A549 (cell line): ENCODE data around the gene CCDC50. TPM values are rescaled to one million over a fixed set of nuclear protein-coding genes. Genes with fewer than 3 reads are reported as not detected.

Experiments used
- ATAC-seq, 2 experiments: fragments of 200-7000 bp in 1 of 2; fragments of >200 bp in 1 of 2; cut with Nextera tagmentation in 1 of 2; cut with Tn5 transposase in 1 of 2; 3 replicates each; pipeline versions ENCODE4 v1.8.0 to v1.9.1; 2018 to 2020; ENCODE audit warnings: mild to moderate bottlenecking in 1 of 2, moderate library complexity in 1 of 2
- CTCF ChIA-PET: fragments of 300-600 bp; sonication (Branson Sonifier 250); formaldehyde crosslinking; extraction: SDS; loops from one replicate; lab custom pipeline; 2021; ENCODE audit warnings: antibody characterized with exemption, inconsistent platforms; lab: Yijun Ruan, JAX
- POLR2A ChIA-PET: fragments of 350-600 bp; formaldehyde crosslinking; extraction: SDS; loops from one replicate; lab custom pipeline; 2021; ENCODE audit warnings: antibody characterized with exemption, inconsistent platforms; lab: Yijun Ruan, JAX
- DNase-seq, 2 experiments: peaks; one replicate each; pipeline versions ENCODE4 v3.0.0 to v3.0.0-alpha.2; 2011 to 2016; ENCODE audit warnings: low read depth in 1 of 2, low spot score in 1 of 2
- FAIRE-seq: peaks from 2 replicates; lab custom pipeline; 2011; peaks lifted over from hg19 to GRCh38; lab: Jason Lieb, UNC
- H3K27ac ChIP-seq, 2 experiments: fragments of >200 bp; sonication (Bioruptor Twin); formaldehyde crosslinking; 3 replicates each; pipeline ENCODE4 v1.5.1; 2016 to 2017
- H3K4me1 ChIP-seq: fragments of >200 bp; sonication (Bioruptor Twin); formaldehyde crosslinking; 3 replicates; pipeline ENCODE4 v1.6.1; 2016
- H3K4me2 ChIP-seq: fragments of >200 bp; sonication (Bioruptor Twin); formaldehyde crosslinking; 3 replicates; pipeline ENCODE4 v1.6.1; 2016
- H3K4me3 ChIP-seq: fragments of >200 bp; sonication (Bioruptor Twin); formaldehyde crosslinking; 3 replicates; pipeline ENCODE4 v1.5.1; 2016
- H3K9me3 ChIP-seq: fragments of >200 bp; sonication (Bioruptor Twin); formaldehyde crosslinking; 3 replicates; pipeline ENCODE4 v1.6.1; 2016
- CBX8 ChIP-seq: fragments of 200-600 bp; sonication (generic); IDR thresholded peaks from 2 replicates; pipeline ENCODE4 v1.6.1; 2016
- CEBPB ChIP-seq, 2 experiments: fragments of >200 bp in 1 of 2; sonication (Bioruptor Twin) in 1 of 2; formaldehyde crosslinking in 1 of 2; IDR thresholded peaks; 2 replicates each; pipeline ENCODE4 v1.6.1; 2012 to 2016
- CHD2 ChIP-seq: fragments of 150-350 bp; IDR thresholded peaks from 2 replicates; pipeline ENCODE4 v1.6.1; 2014; ENCODE audit warnings: low read length; ENCODE audit not compliant: partially characterized antibody
- CHD4 ChIP-seq: fragments of 200-600 bp; sonication (generic); IDR thresholded peaks from 2 replicates; pipeline ENCODE4 v1.6.1; 2016; ENCODE audit warnings: antibody characterized with exemption, mild to moderate bottlenecking, borderline replicate concordance
- ESRRA ChIP-seq: fragments of 150-350 bp; IDR thresholded peaks from 2 replicates; pipeline ENCODE4 v1.6.1; 2014; ENCODE audit warnings: mild to moderate bottlenecking, low read length, borderline replicate concordance
- FOSL2 ChIP-seq, 2 experiments: fragments of 450-650 bp in 1 of 2; fragments of >200 bp in 1 of 2; sonication (Bioruptor Twin) in 1 of 2; formaldehyde crosslinking; IDR thresholded peaks; 2 replicates each; pipeline versions ENCODE4 v1.5.0 to v1.6.1; 2016 to 2020; ENCODE audit warnings: mild to moderate bottlenecking in 1 of 2, moderate library complexity in 1 of 2
- FOXS1 ChIP-seq: fragments of 250-450 bp; sonication (Bioruptor Pico); IDR thresholded peaks from 2 replicates; pipeline ENCODE4 v1.5.0; 2020; ENCODE audit warnings: mild to moderate bottlenecking, moderate library complexity
- HEYL ChIP-seq: fragments of 250-450 bp; sonication (Bioruptor Pico); IDR thresholded peaks from 2 replicates; pipeline ENCODE4 v1.8.0; 2021; ENCODE audit warnings: mild to moderate bottlenecking, moderate library complexity
- MAZ ChIP-seq: fragments of 150-350 bp; IDR thresholded peaks from 2 replicates; pipeline ENCODE4 v1.6.1; 2014; ENCODE audit warnings: antibody characterized with exemption, low read depth, low read length, borderline replicate concordance
- MYC ChIP-seq: IDR thresholded peaks from 2 replicates; pipeline ENCODE4 v1.6.1; 2012; ENCODE audit warnings: mild to moderate bottlenecking, inconsistent platforms, low read length, improper control_type of control experiment, borderline replicate concordance
- NFE2L2 ChIP-seq: fragments of 150-350 bp; conservative IDR thresholded peaks from 2 replicates; pipeline ENCODE4 v1.6.1; 2014; ENCODE audit warnings: low read length
- NR3C1 ChIP-seq: fragments of >200 bp; sonication (Bioruptor Twin); formaldehyde crosslinking; IDR thresholded peaks from 3 replicates; pipeline ENCODE4 v1.6.1; 2017
- PHF8 ChIP-seq: fragments of 200-600 bp; sonication (generic); IDR thresholded peaks from 2 replicates; pipeline ENCODE4 v1.6.1; 2016; ENCODE audit warnings: low read depth, mild to moderate bottlenecking, antibody characterized with exemption, moderate library complexity, borderline replicate concordance
- RAD21 ChIP-seq, 2 experiments: fragments of >200 bp in 1 of 2; sonication (Bioruptor Twin) in 1 of 2; formaldehyde crosslinking in 1 of 2; IDR thresholded peaks in 1 of 2; conservative IDR thresholded peaks in 1 of 2; 2 replicates in 1 of 2; 3 replicates in 1 of 2; pipeline ENCODE4 v1.6.1; 2012 to 2018; ENCODE audit warnings: inconsistent platforms in 1 of 2
- RFX5 ChIP-seq: fragments of 450-650 bp; IDR thresholded peaks from 2 replicates; pipeline ENCODE4 v1.7.1; 2014; ENCODE audit warnings: antibody characterized with exemption, mild to moderate bottlenecking, moderate library complexity
- SREBF2 ChIP-seq: fragments of 450-650 bp; IDR thresholded peaks from 2 replicates; pipeline ENCODE4 v1.6.1; 2014; ENCODE audit warnings: mild to moderate bottlenecking, moderate library complexity
- TP53 ChIP-seq: fragments of 250-450 bp; sonication (Bioruptor Pico); IDR thresholded peaks from 2 replicates; pipeline ENCODE4 v1.5.0; 2021; ENCODE audit warnings: mild to moderate bottlenecking, moderate library complexity
- ZFP36 ChIP-seq: fragments of 450-650 bp; IDR thresholded peaks from 2 replicates; pipeline ENCODE4 v1.6.1; 2014; ENCODE audit warnings: borderline replicate concordance; ENCODE audit not compliant: partially characterized antibody
- WGBS: methylation state at CpG from one replicate; pipeline ENCODE4 v1.1.6; 2017; ENCODE audit errors: missing lambda C conversion rate; 5-methylcytosine and 5-hydroxymethylcytosine counted together
- polyA plus RNA-seq, 4 experiments: library from polyadenylated mRNA; depleted of rRNA in 3 of 4; stranded (reverse); fragments of >200 nt; fragmentation: RNase III in 1 of 4; extraction: RNeasy Plus Mini Kit Qiagen cat#74134 plus additional on column Dnase treatment in 1 of 4; gene quantifications; 2 replicates in 3 of 4; 3 replicates in 1 of 4; pipeline ENCODE4 v1.2.3, GENCODE V29; 2011 to 2017
- TF ChIP-seq, protein P1 (sequence below): IDR thresholded peaks from 2 replicates; pipeline ENCODE4 v1.6.1; 2012; ENCODE audit warnings: low read depth, borderline replicate concordance
- TF ChIP-seq, protein P2 (sequence below): fragments of 150-350 bp; IDR thresholded peaks from 2 replicates; pipeline ENCODE4 v1.6.1; 2014; ENCODE audit warnings: low read depth, mild to moderate bottlenecking, low read length
- TF ChIP-seq, protein P3 (sequence below): fragments of >200 bp; sonication (Bioruptor Twin); formaldehyde crosslinking; IDR thresholded peaks from 2 replicates; pipeline ENCODE4 v1.6.1; 2016
- TF ChIP-seq, protein P4 (sequence below): fragments of 250-450 bp; sonication (Bioruptor Pico); IDR thresholded peaks from 2 replicates; pipeline ENCODE4 v1.5.0; 2021; ENCODE audit warnings: mild to moderate bottlenecking, moderate library complexity, borderline replicate concordance

The CCDC50 gene
- polyA plus RNA-seq, 2 of the 4 experiments (the other 2 are of a cell fraction): 20.1 to 43.8 TPM

DNA sequence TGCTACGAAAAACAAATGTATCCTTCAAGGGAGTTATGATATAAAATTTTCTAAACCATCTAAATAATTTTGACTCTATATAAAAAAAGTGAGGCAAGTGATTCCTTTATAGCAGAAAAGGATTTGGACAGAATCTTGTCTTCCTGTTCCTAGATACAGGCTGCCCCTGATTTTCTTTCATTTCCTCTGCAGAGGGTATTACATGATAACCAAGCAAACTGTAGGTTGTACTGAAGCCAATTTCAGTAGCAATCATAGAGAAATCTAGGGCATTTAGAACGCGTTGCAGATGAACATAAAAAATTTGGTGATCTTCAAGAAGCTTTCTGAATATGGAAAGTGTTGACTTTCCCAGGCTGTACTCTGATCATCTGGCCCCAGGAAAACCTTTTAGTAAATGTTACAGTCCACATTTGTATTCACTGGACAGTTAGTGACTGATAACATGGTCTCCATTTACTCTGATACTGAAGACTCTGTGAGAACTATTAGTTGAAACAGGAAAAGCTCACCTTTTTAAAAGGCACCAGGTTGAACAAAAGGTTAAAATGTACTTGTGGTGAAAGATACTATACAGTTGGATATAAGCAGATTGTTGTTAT lies 10.2 kb downstream of the CCDC50 start:
- H3K4me3 ChIP-seq: no peak overlapping the region
- H3K4me1 ChIP-seq: peaks cover 55% of the 10 kb centered on the region
- H3K27ac ChIP-seq: no peak overlapping the region
- 97% methylated on average over 3 of the region's 3 CpGs for WGBS
- TF ChIP-seq NR3C1: no peak
- TF ChIP-seq FOSL2 (IDR thresholded peaks at IDR 0.05): no peak
- no peak for TF ChIP-seq FOSL2 (CRISPR knock-in tag; IDR thresholded peaks at IDR 0.05)
- TF ChIP-seq CHD4: no peak
- TF ChIP-seq ESRRA: no peak
- TF ChIP-seq MYC: no peak
- TF ChIP-seq SREBF2: no peak
- no peaks in the 10 kb centered on the region for H3K9me3 ChIP-seq
- no peak for FAIRE-seq
- ATAC-seq: no peak
- ChIA-PET POLR2A (no interaction called here), CTCF (interaction anchor here (0.7 kb wide), 1 partner anchor 9 kb away, joined by 3 read pairs; the partner anchor contains the start of gene UTS2B)
- DNase-seq: no peak
- no peak overlapping the region for H3K4me2 ChIP-seq

DNA sequence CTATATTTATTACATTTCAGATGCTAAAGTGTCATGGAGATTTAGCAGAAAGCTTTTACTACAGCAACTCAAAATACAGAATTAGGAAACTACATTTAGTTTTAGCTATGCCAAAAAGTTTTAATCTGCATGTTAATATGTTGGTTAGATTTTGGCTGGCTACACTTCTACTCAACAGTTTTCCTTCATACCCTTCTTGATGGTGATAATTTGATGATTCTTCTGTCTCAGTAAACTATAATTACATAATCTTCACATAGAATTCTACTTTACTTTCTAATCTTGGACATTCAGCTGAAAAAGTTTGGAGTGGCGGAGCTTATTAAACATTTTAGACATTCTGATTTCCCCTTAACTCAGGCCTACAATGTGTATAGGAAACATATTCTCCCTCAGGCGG lies 11.2 kb downstream of the CCDC50 start:
- peaks cover 50% of the 10 kb centered on the region for H3K4me1 ChIP-seq
- TF ChIP-seq MAZ: no peak
- TF ChIP-seq, all 56 proteins: peak for 0
- POLR2A ChIA-PET: no interaction called here
- ATAC-seq (no peak), FAIRE-seq (no peak), DNase-seq (no peak)
- CTCF ChIA-PET: no interaction called here
- Histone ChIP-seq H3K27ac (no peak overlapping the region), H3K4me3 (no peak overlapping the region), H3K4me2 (no peak overlapping the region), H3K9me3 (no peaks in the 10 kb centered on the region)
- WGBS: 100% methylated on average over 2 of the region's 2 CpGs

DNA sequence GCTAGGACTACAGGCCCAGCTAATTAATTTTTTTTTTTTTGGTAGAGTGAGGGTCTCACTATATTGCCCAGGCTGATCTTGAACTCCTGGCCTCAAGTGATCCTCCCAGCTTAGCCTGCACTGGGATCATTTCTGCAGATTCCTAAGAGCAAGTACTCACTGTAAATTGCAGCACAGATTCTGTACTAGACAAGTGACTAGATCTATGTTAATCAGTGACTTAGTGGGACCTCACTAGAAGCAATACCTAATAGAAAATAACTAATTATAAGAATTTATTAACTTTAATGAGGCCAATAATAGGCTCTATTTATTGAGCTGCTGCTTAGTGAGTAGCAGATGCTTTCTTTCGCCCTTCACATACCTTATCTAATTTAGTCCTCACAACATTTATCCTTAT lies 11.8 kb downstream of the CCDC50 start:
- CTCF ChIA-PET: no interaction called here
- WGBS: 91% methylated on average over 1 of the region's 1 CpG

More for the DNA sequence above, 11.8 kb downstream of the CCDC50 start:
- POLR2A ChIA-PET: no interaction called here
- DNase-seq: no peak
- no peaks in the 10 kb centered on the region for H3K9me3 ChIP-seq
- TF ChIP-seq, protein P1, sequence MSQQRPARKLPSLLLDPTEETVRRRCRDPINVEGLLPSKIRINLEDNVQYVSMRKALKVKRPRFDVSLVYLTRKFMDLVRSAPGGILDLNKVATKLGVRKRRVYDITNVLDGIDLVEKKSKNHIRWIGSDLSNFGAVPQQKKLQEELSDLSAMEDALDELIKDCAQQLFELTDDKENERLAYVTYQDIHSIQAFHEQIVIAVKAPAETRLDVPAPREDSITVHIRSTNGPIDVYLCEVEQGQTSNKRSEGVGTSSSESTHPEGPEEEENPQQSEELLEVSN: no peak
- TF ChIP-seq PHF8: no peak
- no peak for TF ChIP-seq CEBPB (IDR thresholded peaks at IDR 0.05)
- TF ChIP-seq, protein P2, sequence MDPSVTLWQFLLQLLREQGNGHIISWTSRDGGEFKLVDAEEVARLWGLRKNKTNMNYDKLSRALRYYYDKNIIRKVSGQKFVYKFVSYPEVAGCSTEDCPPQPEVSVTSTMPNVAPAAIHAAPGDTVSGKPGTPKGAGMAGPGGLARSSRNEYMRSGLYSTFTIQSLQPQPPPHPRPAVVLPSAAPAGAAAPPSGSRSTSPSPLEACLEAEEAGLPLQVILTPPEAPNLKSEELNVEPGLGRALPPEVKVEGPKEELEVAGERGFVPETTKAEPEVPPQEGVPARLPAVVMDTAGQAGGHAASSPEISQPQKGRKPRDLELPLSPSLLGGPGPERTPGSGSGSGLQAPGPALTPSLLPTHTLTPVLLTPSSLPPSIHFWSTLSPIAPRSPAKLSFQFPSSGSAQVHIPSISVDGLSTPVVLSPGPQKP: no peak
- no peak for TF ChIP-seq RAD21 (conservative IDR thresholded peaks at IDR 0.05 in 1 of 2, IDR thresholded peaks at IDR 0.05 in 1 of 2)
- TF ChIP-seq ZFP36: no peak
- TF ChIP-seq, protein P3, sequence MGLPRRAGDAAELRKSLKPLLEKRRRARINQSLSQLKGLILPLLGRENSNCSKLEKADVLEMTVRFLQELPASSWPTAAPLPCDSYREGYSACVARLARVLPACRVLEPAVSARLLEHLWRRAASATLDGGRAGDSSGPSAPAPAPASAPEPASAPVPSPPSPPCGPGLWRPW: no peak
- TF ChIP-seq FOSL2 (IDR thresholded peaks at IDR 0.05): no peak
- TF ChIP-seq FOSL2 (CRISPR knock-in tag; IDR thresholded peaks at IDR 0.05): no peak
- TF ChIP-seq RFX5: no peak
- no peak for TF ChIP-seq FOXS1 (CRISPR knock-in tag)
- TF ChIP-seq HEYL (CRISPR knock-in tag): no peak
- no peak for TF ChIP-seq TP53
- TF ChIP-seq NFE2L2: no peak
- TF ChIP-seq CHD2: no peak
- TF ChIP-seq, protein P4, sequence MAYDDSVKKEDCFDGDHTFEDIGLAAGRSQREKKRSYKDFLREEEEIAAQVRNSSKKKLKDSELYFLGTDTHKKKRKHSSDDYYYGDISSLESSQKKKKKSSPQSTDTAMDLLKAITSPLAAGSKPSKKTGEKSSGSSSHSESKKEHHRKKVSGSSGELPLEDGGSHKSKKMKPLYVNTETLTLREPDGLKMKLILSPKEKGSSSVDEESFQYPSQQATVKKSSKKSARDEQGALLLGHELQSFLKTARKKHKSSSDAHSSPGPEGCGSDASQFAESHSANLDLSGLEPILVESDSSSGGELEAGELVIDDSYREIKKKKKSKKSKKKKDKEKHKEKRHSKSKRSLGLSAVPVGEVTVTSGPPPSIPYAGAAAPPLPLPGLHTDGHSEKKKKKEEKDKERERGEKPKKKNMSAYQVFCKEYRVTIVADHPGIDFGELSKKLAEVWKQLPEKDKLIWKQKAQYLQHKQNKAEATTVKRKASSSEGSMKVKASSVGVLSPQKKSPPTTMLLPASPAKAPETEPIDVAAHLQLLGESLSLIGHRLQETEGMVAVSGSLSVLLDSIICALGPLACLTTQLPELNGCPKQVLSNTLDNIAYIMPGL (CRISPR knock-in tag): no peak
- TF ChIP-seq MAZ: no peak
- no peak for TF ChIP-seq CBX8
- TF ChIP-seq, all 56 proteins: peak for 0
- H3K4me2 ChIP-seq: no peak overlapping the region
- no peak overlapping the region for H3K4me3 ChIP-seq
- H3K4me1 ChIP-seq: peaks cover 50% of the 10 kb centered on the region
- ATAC-seq (no peak), FAIRE-seq (no peak)
- no peak overlapping the region for H3K27ac ChIP-seq
